ENCODE data around the gene PHEX. TPM values are rescaled to one million over a fixed set of nuclear protein-coding genes. Genes with fewer than 3 reads are reported as not detected.

Gene PHEX
- total RNA-seq, 4 donors from 2014 or later: 0.14 to 0.20 TPM; not detected in 2

GRCh38 chrX:22246620-22247019, 214.5 kb downstream of the PHEX start:
- Histone ChIP-seq H3K9me3 (no peaks in the 10 kb centered on the region), H3K4me3 (no peak overlapping the region), H3K4me1 (no peaks in the 10 kb centered on the region), H3K27ac (no peak overlapping the region), H3K36me3 (no peaks in the 10 kb centered on the region), H3K27me3 (no peaks in the 10 kb centered on the region)
- in situ Hi-C loops (cut with MboI; ENCODE audit: low pct_ligation_motif_present in 1 of 4, low pct_unique_long_range_greater_than_20kb in 1 of 4, low sequenced_read_pairs in 3 of 4) (no loop called here), intact Hi-C loops (cut with DNase I; ENCODE audit: low total_unique reads) (no loop called here)
- WGBS, 2 donors (ENCODE audit: low coverage in 1 of 2): 51% methylated on average over 2 of the region's 2 CpGs; no CpG with 5 or more reads in 1 of the 2 donors
- no peak for TF ChIP-seq POLR2AphosphoS5 (IDR thresholded peaks at IDR 0.05)
- TF ChIP-seq POLR2A (IDR thresholded peaks at IDR 0.05): no peak
- TF ChIP-seq, protein P1, sequence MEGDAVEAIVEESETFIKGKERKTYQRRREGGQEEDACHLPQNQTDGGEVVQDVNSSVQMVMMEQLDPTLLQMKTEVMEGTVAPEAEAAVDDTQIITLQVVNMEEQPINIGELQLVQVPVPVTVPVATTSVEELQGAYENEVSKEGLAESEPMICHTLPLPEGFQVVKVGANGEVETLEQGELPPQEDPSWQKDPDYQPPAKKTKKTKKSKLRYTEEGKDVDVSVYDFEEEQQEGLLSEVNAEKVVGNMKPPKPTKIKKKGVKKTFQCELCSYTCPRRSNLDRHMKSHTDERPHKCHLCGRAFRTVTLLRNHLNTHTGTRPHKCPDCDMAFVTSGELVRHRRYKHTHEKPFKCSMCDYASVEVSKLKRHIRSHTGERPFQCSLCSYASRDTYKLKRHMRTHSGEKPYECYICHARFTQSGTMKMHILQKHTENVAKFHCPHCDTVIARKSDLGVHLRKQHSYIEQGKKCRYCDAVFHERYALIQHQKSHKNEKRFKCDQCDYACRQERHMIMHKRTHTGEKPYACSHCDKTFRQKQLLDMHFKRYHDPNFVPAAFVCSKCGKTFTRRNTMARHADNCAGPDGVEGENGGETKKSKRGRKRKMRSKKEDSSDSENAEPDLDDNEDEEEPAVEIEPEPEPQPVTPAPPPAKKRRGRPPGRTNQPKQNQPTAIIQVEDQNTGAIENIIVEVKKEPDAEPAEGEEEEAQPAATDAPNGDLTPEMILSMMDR (IDR thresholded peaks at IDR 0.05): no peak
- TF ChIP-seq EP300 (IDR thresholded peaks at IDR 0.05; ENCODE audit: low read depth): no peak
- DNase-seq: no peak

GRCh38 chrX:22247169-22247568, 215.0 kb downstream of the PHEX start:
- 40 to 60% methylated on average over 1 of the region's 1 CpG for WGBS, 2 donors (ENCODE audit: low coverage in 1 of 2)
- H3K4me1 ChIP-seq: no peaks in the 10 kb centered on the region
- TF ChIP-seq, protein P1 (IDR thresholded peaks at IDR 0.05): no peak
- in situ Hi-C loops (cut with MboI; ENCODE audit: low pct_ligation_motif_present in 1 of 4, low pct_unique_long_range_greater_than_20kb in 1 of 4, low sequenced_read_pairs in 3 of 4) (no loop called here), intact Hi-C loops (cut with DNase I; ENCODE audit: low total_unique reads) (no loop called here)
- no peaks in the 10 kb centered on the region for H3K27me3 ChIP-seq
- H3K4me3 ChIP-seq: no peak overlapping the region
- no peaks in the 10 kb centered on the region for H3K9me3 ChIP-seq
- DNase-seq: no peak
- no peak overlapping the region for H3K27ac ChIP-seq
- H3K36me3 ChIP-seq: no peaks in the 10 kb centered on the region

DNA sequence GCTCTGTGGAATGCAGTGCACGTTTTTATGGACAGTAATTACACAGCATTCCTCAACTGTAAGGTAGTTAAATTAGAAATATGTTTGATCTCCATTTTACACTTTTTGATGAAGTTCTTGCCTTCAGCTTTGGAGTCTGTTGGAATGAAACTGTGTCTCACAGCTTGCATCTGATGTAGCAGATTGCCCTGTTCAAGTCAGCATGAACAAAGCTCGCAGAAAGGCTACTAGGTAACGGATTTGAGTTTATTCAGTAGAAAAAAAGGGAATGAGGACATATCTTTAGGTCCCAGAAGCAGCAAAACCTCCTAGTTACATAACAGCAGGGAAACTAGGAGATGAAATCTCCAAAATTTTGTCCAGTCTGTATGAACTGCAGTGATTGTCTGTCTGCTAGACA, 216.3 kb downstream of the PHEX start:
- H3K4me3 ChIP-seq: no peak overlapping the region
- 50% methylated on average over 3 of the region's 3 CpGs; no CpG with 5 or more reads in 1 of the 2 donors for WGBS, 2 donors (ENCODE audit: low coverage in 1 of 2)
- H3K27me3 ChIP-seq: no peaks in the 10 kb centered on the region
- intact Hi-C loops (cut with DNase I; ENCODE audit: low total_unique reads) (no loop called here), in situ Hi-C loops (cut with MboI; ENCODE audit: low pct_ligation_motif_present in 1 of 4, low pct_unique_long_range_greater_than_20kb in 1 of 4, low sequenced_read_pairs in 3 of 4) (no loop called here)
- no peak for DNase-seq
- H3K9me3 ChIP-seq: no peaks in the 10 kb centered on the region
- no peaks in the 10 kb centered on the region for H3K36me3 ChIP-seq
- H3K4me1 ChIP-seq: no peaks in the 10 kb centered on the region
- TF ChIP-seq POLR2AphosphoS5 (IDR thresholded peaks at IDR 0.05): no peak
- no peak for TF ChIP-seq POLR2A (IDR thresholded peaks at IDR 0.05)
- TF ChIP-seq EP300 (IDR thresholded peaks at IDR 0.05; ENCODE audit: low read depth): no peak
- TF ChIP-seq, protein P1 (IDR thresholded peaks at IDR 0.05): no peak
- H3K27ac ChIP-seq: no peak overlapping the region

DNA sequence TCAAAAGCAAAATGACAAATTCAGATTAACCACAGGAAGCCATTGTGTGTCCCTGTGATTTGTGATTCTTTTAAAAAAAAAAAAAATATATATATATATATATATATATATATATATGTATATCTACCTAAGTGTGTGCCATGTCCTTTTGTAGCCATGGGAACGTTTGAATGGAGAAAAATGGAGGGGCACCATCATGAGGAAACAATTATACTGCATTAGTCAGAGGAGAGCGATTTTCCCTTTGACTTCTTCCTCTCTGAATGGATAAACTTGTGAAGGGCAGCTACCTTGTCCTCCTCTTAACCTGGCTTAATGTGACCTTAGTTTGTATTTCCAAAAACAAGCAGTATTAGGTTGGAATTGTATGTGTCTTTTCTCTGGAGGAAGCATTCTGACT, 217.2 kb downstream of the PHEX start:
- H3K27me3 ChIP-seq: no peaks in the 10 kb centered on the region
- H3K4me1 ChIP-seq: no peaks in the 10 kb centered on the region
- no peak overlapping the region for H3K27ac ChIP-seq
- no peak overlapping the region for H3K4me3 ChIP-seq
- 42 to 52% methylated on average over 2 of the region's 2 CpGs for WGBS, 2 donors (ENCODE audit: low coverage in 1 of 2)
- H3K36me3 ChIP-seq: no peaks in the 10 kb centered on the region
- no peak for DNase-seq
- intact Hi-C loops (cut with DNase I; ENCODE audit: low total_unique reads): no loop called here
- no peaks in the 10 kb centered on the region for H3K9me3 ChIP-seq
- in situ Hi-C loops (cut with MboI; ENCODE audit: low pct_ligation_motif_present in 1 of 4, low pct_unique_long_range_greater_than_20kb in 1 of 4, low sequenced_read_pairs in 3 of 4): no loop called here
- TF ChIP-seq EP300 (IDR thresholded peaks at IDR 0.05; ENCODE audit: low read depth) (no peak), POLR2A (IDR thresholded peaks at IDR 0.05) (no peak), POLR2AphosphoS5 (IDR thresholded peaks at IDR 0.05) (no peak)
- TF ChIP-seq, protein P1 (IDR thresholded peaks at IDR 0.05): no peak
